ENCODE results near the gene POU2F3.

DNA sequence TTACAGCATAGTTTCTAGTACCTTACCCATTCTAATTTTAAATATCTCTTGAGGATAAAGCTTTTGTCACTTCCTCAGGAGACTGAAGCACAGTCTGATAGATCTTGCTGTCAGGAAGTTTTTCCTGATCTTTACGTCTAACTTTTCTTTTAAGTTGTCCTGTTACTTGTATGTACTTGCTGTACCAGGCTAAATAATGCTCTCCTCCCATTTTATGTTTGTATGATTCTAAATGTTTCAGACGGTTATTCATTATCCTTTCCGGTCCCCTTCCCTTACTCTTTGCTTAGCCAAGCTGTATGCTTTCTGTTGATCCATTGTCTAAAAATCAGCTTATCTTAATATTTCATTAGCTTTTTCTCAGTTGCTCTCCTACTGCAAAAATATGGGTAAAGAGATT is 102.3 kb downstream of the POU2F3 start:
- TF ChIP-seq, protein P1, sequence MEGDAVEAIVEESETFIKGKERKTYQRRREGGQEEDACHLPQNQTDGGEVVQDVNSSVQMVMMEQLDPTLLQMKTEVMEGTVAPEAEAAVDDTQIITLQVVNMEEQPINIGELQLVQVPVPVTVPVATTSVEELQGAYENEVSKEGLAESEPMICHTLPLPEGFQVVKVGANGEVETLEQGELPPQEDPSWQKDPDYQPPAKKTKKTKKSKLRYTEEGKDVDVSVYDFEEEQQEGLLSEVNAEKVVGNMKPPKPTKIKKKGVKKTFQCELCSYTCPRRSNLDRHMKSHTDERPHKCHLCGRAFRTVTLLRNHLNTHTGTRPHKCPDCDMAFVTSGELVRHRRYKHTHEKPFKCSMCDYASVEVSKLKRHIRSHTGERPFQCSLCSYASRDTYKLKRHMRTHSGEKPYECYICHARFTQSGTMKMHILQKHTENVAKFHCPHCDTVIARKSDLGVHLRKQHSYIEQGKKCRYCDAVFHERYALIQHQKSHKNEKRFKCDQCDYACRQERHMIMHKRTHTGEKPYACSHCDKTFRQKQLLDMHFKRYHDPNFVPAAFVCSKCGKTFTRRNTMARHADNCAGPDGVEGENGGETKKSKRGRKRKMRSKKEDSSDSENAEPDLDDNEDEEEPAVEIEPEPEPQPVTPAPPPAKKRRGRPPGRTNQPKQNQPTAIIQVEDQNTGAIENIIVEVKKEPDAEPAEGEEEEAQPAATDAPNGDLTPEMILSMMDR (IDR thresholded peaks at IDR 0.05): no peak
- TF ChIP-seq POLR2A (IDR thresholded peaks at IDR 0.05) (no peak), POLR2AphosphoS5 (IDR thresholded peaks at IDR 0.05) (no peak)
